GM18873 (cell line): Measurements from ENCODE around the gene BARX1.

Source experiments
- ATAC-seq: cut with Tn5 transposase; IDR thresholded peaks from one replicate; pipeline ENCODE4 v1.9.1; 2021; ENCODE audit warnings: mild to moderate bottlenecking, moderate library complexity, moderate number of reproducible peaks; ENCODE audit not compliant: unreplicated experiment, low FRiP score

BARX1 gene

GRCh38 chr9:93902780-93903655 lies 52.1 kb downstream of the BARX1 start:
- ATAC-seq = no peak

- no peak for ATAC-seq
Measured at GRCh38 chr9:93902051-93902779, 52.9 kb downstream of the BARX1 start.
